Glutamatergic neuron (in vitro differentiated cells): ENCODE measurements around the gene C17orf100. TPM values are rescaled to one million over a fixed set of nuclear protein-coding genes. Genes with fewer than 3 reads are reported as not detected.

Experiments used
- DNase-seq: peaks from one replicate; pipeline ENCODE4 v3.0.0; 2022
- H3K27ac Mint-ChIP-seq: one replicate; pipeline ENCODE4 v1.8.0; 2020; ENCODE audit warnings: mild to moderate bottlenecking, mixed read lengths, inconsistent platforms; ENCODE audit not compliant: unreplicated experiment
- H3K27me3 Mint-ChIP-seq: one replicate; pipeline ENCODE4 v1.8.0; 2020; ENCODE audit warnings: mild to moderate bottlenecking, moderate library complexity, mixed read lengths, inconsistent platforms; ENCODE audit not compliant: unreplicated experiment
- H3K36me3 Mint-ChIP-seq: one replicate; pipeline ENCODE4 v1.8.0; 2020; ENCODE audit warnings: mild to moderate bottlenecking, mixed read lengths, inconsistent platforms; ENCODE audit not compliant: unreplicated experiment
- H3K4me1 Mint-ChIP-seq: one replicate; pipeline ENCODE4 v1.8.0; 2020; ENCODE audit warnings: mild to moderate bottlenecking, low read depth, mixed read lengths, inconsistent platforms; ENCODE audit not compliant: unreplicated experiment
- H3K4me3 Mint-ChIP-seq: one replicate; pipeline ENCODE4 v1.8.0; 2020; ENCODE audit warnings: mild to moderate bottlenecking, mixed read lengths, inconsistent platforms; ENCODE audit not compliant: unreplicated experiment
- H3K9me3 Mint-ChIP-seq: one replicate; pipeline ENCODE4 v1.8.0; 2020; ENCODE audit warnings: mild to moderate bottlenecking, moderate library complexity, mixed read lengths, inconsistent platforms; ENCODE audit not compliant: unreplicated experiment
- CTCF ChIP-seq: fragments of 200-600 bp; sonication (generic); IDR thresholded peaks from one replicate; pipeline ENCODE4 v1.5.0; 2021; ENCODE audit not compliant: partially characterized antibody, unreplicated experiment
- total RNA-seq: library from RNA; stranded (reverse); fragmentation: NEBNext Ultra II Directional; extraction: Animal tissue kit (Norgen Biotek cat#: 25700); gene quantifications from one replicate; pipeline ENCODE4 v1.2.1, GENCODE V29; 2021; ENCODE audit not compliant: unreplicated experiment

Gene C17orf100
- total RNA-seq, 1 donor from 2014 or later: 4.6 TPM

DNA sequence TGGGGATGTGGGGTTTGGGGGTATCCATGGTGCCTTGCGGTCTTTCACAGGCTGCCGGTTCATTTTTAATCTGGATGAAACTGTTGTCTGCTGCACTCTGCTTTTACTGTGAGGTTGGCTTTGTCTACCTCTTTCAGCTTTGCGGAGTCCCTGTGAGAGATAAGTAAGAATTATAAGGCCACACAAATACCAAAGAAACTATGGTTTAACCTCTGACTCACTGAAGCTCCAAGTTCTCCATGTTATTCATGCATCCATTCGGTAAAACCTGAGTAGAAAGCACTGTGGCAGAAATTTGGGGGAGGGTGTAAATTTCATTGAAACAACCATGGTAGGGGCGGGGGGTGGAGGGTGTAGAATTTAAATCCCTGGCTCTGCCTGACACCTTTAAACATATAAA lies 41.6 kb upstream of the C17orf100 start:
- Mint-ChIP-seq H3K4me1 (no peaks in the 10 kb centered on the region), H3K36me3 (no peaks in the 10 kb centered on the region), H3K27me3 (no peaks in the 10 kb centered on the region), H3K27ac (no peak overlapping the region), H3K4me3 (no peak overlapping the region), H3K9me3 (peaks cover 2% of the 10 kb centered on the region)
- no peak for TF ChIP-seq CTCF
- DNase-seq: no peak

GRCh38 chr17:6611231-6611630 lies 40.3 kb upstream of the C17orf100 start:
- peaks cover 3% of the 10 kb centered on the region for H3K9me3 Mint-ChIP-seq
- no peak overlapping the region for H3K27ac Mint-ChIP-seq
- no peak overlapping the region for H3K4me3 Mint-ChIP-seq
- DNase-seq: no peak
- H3K4me1 Mint-ChIP-seq: no peaks in the 10 kb centered on the region
- no peak for TF ChIP-seq CTCF
- H3K27me3 Mint-ChIP-seq: no peaks in the 10 kb centered on the region
- no peaks in the 10 kb centered on the region for H3K36me3 Mint-ChIP-seq

GRCh38 chr17:6623941-6624340 lies 27.6 kb upstream of the C17orf100 start:
- no peak for TF ChIP-seq CTCF
- no peaks in the 10 kb centered on the region for H3K36me3 Mint-ChIP-seq
- no peak for DNase-seq
- H3K4me3 Mint-ChIP-seq: no peak overlapping the region
- H3K4me1 Mint-ChIP-seq: no peaks in the 10 kb centered on the region
- H3K27ac Mint-ChIP-seq: no peak overlapping the region
- no peaks in the 10 kb centered on the region for H3K9me3 Mint-ChIP-seq
- H3K27me3 Mint-ChIP-seq: peaks cover 2% of the 10 kb centered on the region

DNA sequence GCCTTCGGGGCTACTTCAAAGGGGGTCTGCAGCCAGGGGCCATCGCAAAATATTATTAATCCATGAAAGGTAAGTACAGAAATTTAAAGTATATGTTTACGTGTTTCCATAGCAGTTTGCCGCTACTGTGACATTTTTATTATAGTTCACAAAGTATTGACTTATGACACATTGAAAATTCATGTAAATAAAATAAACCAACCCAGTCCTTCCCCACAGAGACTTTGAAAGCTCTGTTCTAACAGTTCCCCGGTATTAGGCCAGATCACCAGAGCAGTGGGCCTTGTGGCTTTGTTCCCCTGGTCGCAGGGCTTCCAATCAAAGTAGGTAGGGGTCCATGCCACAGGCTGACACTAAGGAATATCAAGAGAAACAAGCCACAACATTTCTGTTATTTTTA lies 24.9 kb upstream of the C17orf100 start:
- no peaks in the 10 kb centered on the region for H3K27me3 Mint-ChIP-seq
- no peaks in the 10 kb centered on the region for H3K4me1 Mint-ChIP-seq
- no peak overlapping the region for H3K27ac Mint-ChIP-seq
- H3K36me3 Mint-ChIP-seq: no peaks in the 10 kb centered on the region
- DNase-seq: no peak
- no peak for TF ChIP-seq CTCF
- H3K9me3 Mint-ChIP-seq: no peaks in the 10 kb centered on the region
- H3K4me3 Mint-ChIP-seq: no peak overlapping the region

DNA sequence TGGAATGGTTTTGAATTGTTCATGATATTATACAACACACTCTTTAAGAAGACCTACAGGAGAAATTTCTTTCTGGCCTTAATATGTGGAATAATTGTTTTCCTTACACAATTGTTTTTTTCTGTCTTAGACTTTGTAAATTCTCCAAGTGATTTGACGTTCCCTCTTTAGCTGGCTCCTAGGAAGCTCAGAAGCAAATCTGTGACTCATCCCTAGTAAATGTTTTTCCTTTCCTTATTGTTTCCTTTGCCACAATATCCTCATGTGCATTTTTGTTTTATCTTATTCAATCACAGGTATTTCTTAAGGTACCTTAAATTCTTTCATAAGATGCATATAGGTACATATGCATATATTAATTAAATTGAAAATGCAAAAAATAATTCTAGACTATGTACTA lies 24.5 kb upstream of the C17orf100 start:
- Mint-ChIP-seq H3K4me1 (no peaks in the 10 kb centered on the region), H3K27ac (no peak overlapping the region), H3K36me3 (no peaks in the 10 kb centered on the region), H3K27me3 (no peaks in the 10 kb centered on the region), H3K4me3 (no peak overlapping the region), H3K9me3 (no peaks in the 10 kb centered on the region)
- DNase-seq: no peak
- TF ChIP-seq CTCF: no peak
